ENCODE results near the gene CCL4.

DNA sequence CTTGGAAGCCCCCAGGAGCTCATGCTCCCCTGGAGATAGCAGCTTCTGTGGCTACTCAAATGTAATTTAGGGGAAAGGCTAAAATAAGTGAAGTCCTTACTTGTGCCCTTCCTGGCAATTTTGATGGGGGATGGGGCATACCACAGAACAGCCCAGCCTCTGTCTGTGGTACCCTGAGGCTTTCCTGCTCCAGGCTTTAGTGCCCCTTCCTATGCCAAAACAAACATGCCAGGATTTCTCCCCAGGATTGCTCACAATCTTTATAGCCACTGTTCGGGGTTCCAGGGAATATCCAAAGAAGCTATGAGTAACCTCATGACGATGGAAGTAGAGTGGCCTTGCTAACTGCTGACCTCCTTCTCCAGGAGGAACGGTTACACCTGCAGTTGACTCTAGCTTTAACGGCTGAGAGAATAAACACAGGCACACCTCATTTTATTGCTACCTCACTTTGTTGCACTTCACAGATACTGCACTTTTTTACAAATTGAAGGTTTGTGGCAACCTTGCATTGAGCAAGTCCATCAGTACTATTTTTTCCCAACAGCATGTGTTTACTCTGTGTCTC is 24.9 kb downstream of the CCL4 start:
- TF ChIP-seq, protein P1, sequence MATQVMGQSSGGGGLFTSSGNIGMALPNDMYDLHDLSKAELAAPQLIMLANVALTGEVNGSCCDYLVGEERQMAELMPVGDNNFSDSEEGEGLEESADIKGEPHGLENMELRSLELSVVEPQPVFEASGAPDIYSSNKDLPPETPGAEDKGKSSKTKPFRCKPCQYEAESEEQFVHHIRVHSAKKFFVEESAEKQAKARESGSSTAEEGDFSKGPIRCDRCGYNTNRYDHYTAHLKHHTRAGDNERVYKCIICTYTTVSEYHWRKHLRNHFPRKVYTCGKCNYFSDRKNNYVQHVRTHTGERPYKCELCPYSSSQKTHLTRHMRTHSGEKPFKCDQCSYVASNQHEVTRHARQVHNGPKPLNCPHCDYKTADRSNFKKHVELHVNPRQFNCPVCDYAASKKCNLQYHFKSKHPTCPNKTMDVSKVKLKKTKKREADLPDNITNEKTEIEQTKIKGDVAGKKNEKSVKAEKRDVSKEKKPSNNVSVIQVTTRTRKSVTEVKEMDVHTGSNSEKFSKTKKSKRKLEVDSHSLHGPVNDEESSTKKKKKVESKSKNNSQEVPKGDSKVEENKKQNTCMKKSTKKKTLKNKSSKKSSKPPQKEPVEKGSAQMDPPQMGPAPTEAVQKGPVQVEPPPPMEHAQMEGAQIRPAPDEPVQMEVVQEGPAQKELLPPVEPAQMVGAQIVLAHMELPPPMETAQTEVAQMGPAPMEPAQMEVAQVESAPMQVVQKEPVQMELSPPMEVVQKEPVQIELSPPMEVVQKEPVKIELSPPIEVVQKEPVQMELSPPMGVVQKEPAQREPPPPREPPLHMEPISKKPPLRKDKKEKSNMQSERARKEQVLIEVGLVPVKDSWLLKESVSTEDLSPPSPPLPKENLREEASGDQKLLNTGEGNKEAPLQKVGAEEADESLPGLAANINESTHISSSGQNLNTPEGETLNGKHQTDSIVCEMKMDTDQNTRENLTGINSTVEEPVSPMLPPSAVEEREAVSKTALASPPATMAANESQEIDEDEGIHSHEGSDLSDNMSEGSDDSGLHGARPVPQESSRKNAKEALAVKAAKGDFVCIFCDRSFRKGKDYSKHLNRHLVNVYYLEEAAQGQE (IDR thresholded peaks at IDR 0.05; ENCODE audit: low read depth): no peak
- TF ChIP-seq SP1 (IDR thresholded peaks at IDR 0.05; ENCODE audit: low read depth) (no peak), EZH2phosphoT487 (IDR thresholded peaks at IDR 0.05; ENCODE audit: borderline replicate concordance) (no peak), EGR1 (IDR thresholded peaks at IDR 0.05; ENCODE audit: low read depth) (no peak), POLR2A (IDR thresholded peaks at IDR 0.05; ENCODE audit: borderline replicate concordance, extremely low read depth, insufficient read depth, insufficient read length) (no peak), TCF7L2 (IDR thresholded peaks at IDR 0.05; ENCODE audit: borderline replicate concordance, extremely low read depth, insufficient read depth, insufficient read length) (no peak), EZH2 (IDR thresholded peaks at IDR 0.05) (no peak), SRF (IDR thresholded peaks at IDR 0.05; ENCODE audit: low read depth) (no peak)
- TF ChIP-seq, protein P2, sequence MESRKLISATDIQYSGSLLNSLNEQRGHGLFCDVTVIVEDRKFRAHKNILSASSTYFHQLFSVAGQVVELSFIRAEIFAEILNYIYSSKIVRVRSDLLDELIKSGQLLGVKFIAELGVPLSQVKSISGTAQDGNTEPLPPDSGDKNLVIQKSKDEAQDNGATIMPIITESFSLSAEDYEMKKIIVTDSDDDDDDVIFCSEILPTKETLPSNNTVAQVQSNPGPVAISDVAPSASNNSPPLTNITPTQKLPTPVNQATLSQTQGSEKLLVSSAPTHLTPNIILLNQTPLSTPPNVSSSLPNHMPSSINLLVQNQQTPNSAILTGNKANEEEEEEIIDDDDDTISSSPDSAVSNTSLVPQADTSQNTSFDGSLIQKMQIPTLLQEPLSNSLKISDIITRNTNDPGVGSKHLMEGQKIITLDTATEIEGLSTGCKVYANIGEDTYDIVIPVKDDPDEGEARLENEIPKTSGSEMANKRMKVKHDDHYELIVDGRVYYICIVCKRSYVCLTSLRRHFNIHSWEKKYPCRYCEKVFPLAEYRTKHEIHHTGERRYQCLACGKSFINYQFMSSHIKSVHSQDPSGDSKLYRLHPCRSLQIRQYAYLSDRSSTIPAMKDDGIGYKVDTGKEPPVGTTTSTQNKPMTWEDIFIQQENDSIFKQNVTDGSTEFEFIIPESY (IDR thresholded peaks at IDR 0.05; ENCODE audit: extremely low read depth, insufficient replicate concordance, low read length): no peak
- TF ChIP-seq, protein P3, sequence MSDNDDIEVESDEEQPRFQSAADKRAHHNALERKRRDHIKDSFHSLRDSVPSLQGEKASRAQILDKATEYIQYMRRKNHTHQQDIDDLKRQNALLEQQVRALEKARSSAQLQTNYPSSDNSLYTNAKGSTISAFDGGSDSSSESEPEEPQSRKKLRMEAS (IDR thresholded peaks at IDR 0.05): no peak
- TF ChIP-seq, protein P4, sequence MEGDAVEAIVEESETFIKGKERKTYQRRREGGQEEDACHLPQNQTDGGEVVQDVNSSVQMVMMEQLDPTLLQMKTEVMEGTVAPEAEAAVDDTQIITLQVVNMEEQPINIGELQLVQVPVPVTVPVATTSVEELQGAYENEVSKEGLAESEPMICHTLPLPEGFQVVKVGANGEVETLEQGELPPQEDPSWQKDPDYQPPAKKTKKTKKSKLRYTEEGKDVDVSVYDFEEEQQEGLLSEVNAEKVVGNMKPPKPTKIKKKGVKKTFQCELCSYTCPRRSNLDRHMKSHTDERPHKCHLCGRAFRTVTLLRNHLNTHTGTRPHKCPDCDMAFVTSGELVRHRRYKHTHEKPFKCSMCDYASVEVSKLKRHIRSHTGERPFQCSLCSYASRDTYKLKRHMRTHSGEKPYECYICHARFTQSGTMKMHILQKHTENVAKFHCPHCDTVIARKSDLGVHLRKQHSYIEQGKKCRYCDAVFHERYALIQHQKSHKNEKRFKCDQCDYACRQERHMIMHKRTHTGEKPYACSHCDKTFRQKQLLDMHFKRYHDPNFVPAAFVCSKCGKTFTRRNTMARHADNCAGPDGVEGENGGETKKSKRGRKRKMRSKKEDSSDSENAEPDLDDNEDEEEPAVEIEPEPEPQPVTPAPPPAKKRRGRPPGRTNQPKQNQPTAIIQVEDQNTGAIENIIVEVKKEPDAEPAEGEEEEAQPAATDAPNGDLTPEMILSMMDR (IDR thresholded peaks at IDR 0.05 in 2 of 3, conservative IDR thresholded peaks at IDR 0.05 in 1 of 3; ENCODE audit: borderline replicate concordance in 1 of 3, insufficient read depth in 1 of 3, low read depth in 2 of 3, low read length in 2 of 3): no peak
- TF ChIP-seq, protein P5, sequence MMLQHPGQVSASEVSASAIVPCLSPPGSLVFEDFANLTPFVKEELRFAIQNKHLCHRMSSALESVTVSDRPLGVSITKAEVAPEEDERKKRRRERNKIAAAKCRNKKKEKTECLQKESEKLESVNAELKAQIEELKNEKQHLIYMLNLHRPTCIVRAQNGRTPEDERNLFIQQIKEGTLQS (IDR thresholded peaks at IDR 0.05): no peak
